Stimulated activated naive B cell treated with anti-CD40 and anti-IgM and Interleukin-4, amounts not matched to agents 10 μg/mL and 1 μg/mL and 100 μg/mL, for 72 hours (primary cell): ENCODE results near the gene HOXB9.

ENCODE experiments used
- ATAC-seq, 2 donors: fragments of 150-1000 bp; cut with Tn5 transposase; replicated peaks; 2 replicates each; pipeline ENCODE4 v1.10.0; 2021; ENCODE audit warnings: moderate library complexity in 1 of 2
- DNase-seq: peaks from one replicate; pipeline ENCODE4 v3.0.0; 2021
- H3K27ac Mint-ChIP-seq: one replicate; pipeline ENCODE4 v1.8.0; 2022; ENCODE audit warnings: mild to moderate bottlenecking, mixed read lengths
- H3K27me3 Mint-ChIP-seq, 2 donors: one replicate each; pipeline ENCODE4 v1.8.0; 2022; ENCODE audit warnings: mixed read lengths in 2 of 2
- H3K36me3 Mint-ChIP-seq, 2 donors: one replicate each; pipeline ENCODE4 v1.8.0; 2022; ENCODE audit warnings: mixed read lengths in 2 of 2, mild to moderate bottlenecking in 1 of 2
- H3K4me1 Mint-ChIP-seq, 2 donors: one replicate each; pipeline ENCODE4 v1.8.0; 2022; ENCODE audit warnings: mixed read lengths in 2 of 2, mild to moderate bottlenecking in 1 of 2
- H3K4me3 Mint-ChIP-seq, 2 donors: one replicate each; pipeline ENCODE4 v1.8.0; 2022; ENCODE audit warnings: mild to moderate bottlenecking in 2 of 2, mixed read lengths in 2 of 2, moderate library complexity in 1 of 2
- H3K9me3 Mint-ChIP-seq, 2 donors: one replicate each; pipeline ENCODE4 v1.8.0; 2022; ENCODE audit warnings: mixed read lengths in 2 of 2, mild to moderate bottlenecking in 1 of 2

Gene HOXB9

GRCh38 chr17:48595278-48595999, 30.7 kb downstream of the HOXB9 start:
- peaks cover 3 to 5% of the 10 kb centered on the region in 2 donors for H3K36me3 Mint-ChIP-seq
- peaks cover 36 to 58% of the 10 kb centered on the region in 2 donors for H3K4me1 Mint-ChIP-seq
- ATAC-seq (no peak), DNase-seq (no peak)
- H3K27me3 Mint-ChIP-seq, result peaks cover 91 to 98% of the 10 kb centered on the region in 2 donors
- H3K4me3 Mint-ChIP-seq, result peak overlapping the region in 1 of 2 donors; percentile 81
- H3K9me3 Mint-ChIP-seq, result no peaks in the 10 kb centered on the region
- peak overlapping the region; percentile 73 for H3K27ac Mint-ChIP-seq

- DNase-seq, result no peak
- H3K36me3 Mint-ChIP-seq, result peaks cover 5 to 8% of the 10 kb centered on the region in 2 donors
- no peak for ATAC-seq
- no peaks in the 10 kb centered on the region for H3K9me3 Mint-ChIP-seq
- H3K4me3 Mint-ChIP-seq, result no peak overlapping the region
- peak overlapping the region; percentile 73 for H3K27ac Mint-ChIP-seq
- H3K27me3 Mint-ChIP-seq, result peaks cover 91 to 98% of the 10 kb centered on the region in 2 donors
- H3K4me1 Mint-ChIP-seq, result peaks cover 42 to 66% of the 10 kb centered on the region in 2 donors
Observed at GRCh38 chr17:48594538-48595277, 31.4 kb downstream of the HOXB9 start.

GRCh38 chr17:48593840-48594537, 32.2 kb downstream of the HOXB9 start:
- ATAC-seq, result peak; percentile 60 to 64
- Mint-ChIP-seq H3K4me3 (peak overlapping the region; percentile 75 to 80), H3K4me1 (peaks cover 43 to 71% of the 10 kb centered on the region in 2 donors), H3K27ac (peak overlapping the region; percentile 31), H3K27me3 (peaks cover 89 to 98% of the 10 kb centered on the region in 2 donors), H3K9me3 (no peaks in the 10 kb centered on the region), H3K36me3 (peaks cover 5 to 8% of the 10 kb centered on the region in 2 donors)
- peak; percentile 76 for DNase-seq

GRCh38 chr17:48593126-48593829, 32.9 kb downstream of the HOXB9 start, which contains the start of gene HOXB5:
Gene HOXB5, minus strand, starts transcription at chr17:48593779. Its CDS starts 97 bp downstream, at chr17:48593682.
- H3K9me3 Mint-ChIP-seq, result no peaks in the 10 kb centered on the region
- peak within 1 kb of the TSS; percentile 75 to 80 for H3K4me3 Mint-ChIP-seq
- DNase-seq (no peak), ATAC-seq (peak; percentile 27 to 38)
- H3K27ac Mint-ChIP-seq, result peak within 1 kb of the TSS; percentile 83
- peaks cover 41 to 64% of the 10 kb centered on the region in 2 donors for H3K4me1 Mint-ChIP-seq
- peaks cover 5 to 8% of the 10 kb centered on the region in 2 donors for H3K36me3 Mint-ChIP-seq
- peaks cover 88 to 98% of the 10 kb centered on the region in 2 donors for H3K27me3 Mint-ChIP-seq

GRCh38 chr17:48592577-48592976, 33.6 kb downstream of the HOXB9 start:
- ATAC-seq, result peak; percentile 37 to 40

GRCh38 chr17:48592057-48592514, 34.1 kb downstream of the HOXB9 start:
- no peaks in the 10 kb centered on the region for H3K9me3 Mint-ChIP-seq
- ATAC-seq (no peak), DNase-seq (no peak)
- no peak overlapping the region for H3K27ac Mint-ChIP-seq
- H3K4me3 Mint-ChIP-seq, result peak overlapping the region; percentile 75 to 80
- H3K27me3 Mint-ChIP-seq, result peaks cover 88 to 97% of the 10 kb centered on the region in 2 donors
- peaks cover 5 to 8% of the 10 kb centered on the region in 2 donors for H3K36me3 Mint-ChIP-seq
- peaks cover 32 to 54% of the 10 kb centered on the region in 2 donors for H3K4me1 Mint-ChIP-seq

More at GRCh38 chr17:48592577-48592976, 33.6 kb downstream of the HOXB9 start:
- peaks cover 36 to 57% of the 10 kb centered on the region in 2 donors for H3K4me1 Mint-ChIP-seq
- peak overlapping the region; percentile 75 to 80 for H3K4me3 Mint-ChIP-seq
- DNase-seq, result no peak
- peaks cover 88 to 97% of the 10 kb centered on the region in 2 donors for H3K27me3 Mint-ChIP-seq
- H3K36me3 Mint-ChIP-seq, result peaks cover 5 to 8% of the 10 kb centered on the region in 2 donors
- peak overlapping the region; percentile 75 for H3K27ac Mint-ChIP-seq
- H3K9me3 Mint-ChIP-seq, result no peaks in the 10 kb centered on the region

- Mint-ChIP-seq H3K27me3 (peaks cover 88 to 97% of the 10 kb centered on the region in 2 donors), H3K27ac (no peak overlapping the region), H3K4me3 (peak overlapping the region in 1 of 2 donors; percentile 75), H3K36me3 (peaks cover 5 to 7% of the 10 kb centered on the region in 2 donors), H3K9me3 (no peaks in the 10 kb centered on the region), H3K4me1 (peaks cover 26 to 54% of the 10 kb centered on the region in 2 donors)
- DNase-seq (no peak), ATAC-seq (no peak)
Observed at GRCh38 chr17:48591255-48592056, 34.7 kb downstream of the HOXB9 start.

GRCh38 chr17:48590607-48591161, 35.5 kb downstream of the HOXB9 start:
- Mint-ChIP-seq H3K4me1 (peaks cover 29 to 54% of the 10 kb centered on the region in 2 donors), H3K4me3 (no peak overlapping the region), H3K27ac (peak overlapping the region; percentile 62), H3K27me3 (peaks cover 90 to 97% of the 10 kb centered on the region in 2 donors), H3K9me3 (no peaks in the 10 kb centered on the region), H3K36me3 (peaks cover 4% of the 10 kb centered on the region in 2 donors)
- no peak for DNase-seq
- ATAC-seq, result no peak

- H3K27ac Mint-ChIP-seq, result peak within 1 kb of the TSS; percentile 62
- peaks cover 4% of the 10 kb centered on the region in 2 donors for H3K36me3 Mint-ChIP-seq
- ATAC-seq, result no peak
- no peak for DNase-seq
- H3K4me1 Mint-ChIP-seq, result peaks cover 35 to 61% of the 10 kb centered on the region in 2 donors
- H3K27me3 Mint-ChIP-seq, result peaks cover 90 to 97% of the 10 kb centered on the region in 2 donors
- no peaks in the 10 kb centered on the region for H3K9me3 Mint-ChIP-seq
- H3K4me3 Mint-ChIP-seq, result peak within 1 kb of the TSS; percentile 46 to 68
Observed at GRCh38 chr17:48589831-48590606, 36.1 kb downstream of the HOXB9 start, which contains the start of gene HOXB3. Gene HOXB3, minus strand, starts transcription at chr17:48590241. Its CDS starts 37,767 bp downstream, at chr17:48552474.

GRCh38 chr17:48589060-48589830, 36.9 kb downstream of the HOXB9 start:
- Mint-ChIP-seq H3K4me3 (peak overlapping the region; percentile 46 to 68), H3K27ac (no peak overlapping the region), H3K4me1 (peaks cover 38 to 65% of the 10 kb centered on the region in 2 donors), H3K9me3 (no peaks in the 10 kb centered on the region), H3K36me3 (peaks cover 4% of the 10 kb centered on the region in 2 donors), H3K27me3 (peaks cover 95 to 99% of the 10 kb centered on the region in 2 donors)
- DNase-seq (no peak), ATAC-seq (no peak)

GRCh38 chr17:48588528-48588927, 37.6 kb downstream of the HOXB9 start:
- Mint-ChIP-seq H3K36me3 (peaks cover 4% of the 10 kb centered on the region in 2 donors), H3K27me3 (peaks cover 95 to 99% of the 10 kb centered on the region in 2 donors), H3K27ac (no peak overlapping the region), H3K9me3 (no peaks in the 10 kb centered on the region), H3K4me3 (no peak overlapping the region), H3K4me1 (peaks cover 38 to 59% of the 10 kb centered on the region in 2 donors)
- DNase-seq (no peak), ATAC-seq (no peak)
